Testis (tissue), 3 donors: ENCODE measurements around the gene AGBL1. TPM values are rescaled to one million over a fixed set of nuclear protein-coding genes. Genes with fewer than 3 reads are reported as not detected.

Source experiments
- DNase-seq: peaks from one replicate; pipeline ENCODE4 v3.0.0-alpha.2; 2019
- H3K27ac ChIP-seq, 2 donors: fragments of 200-600 bp; sonication (generic); one replicate each; pipeline ENCODE4 v1.5.1; 2019
- H3K27me3 ChIP-seq: fragments of 200-600 bp; sonication (generic); one replicate; pipeline ENCODE4 v1.5.1; 2019
- H3K36me3 ChIP-seq: fragments of 200-600 bp; sonication (generic); one replicate; pipeline ENCODE4 v1.5.1; 2017; ENCODE audit warnings: low read depth; ENCODE audit errors: missing control alignments
- H3K4me1 ChIP-seq: fragments of 200-600 bp; sonication (generic); one replicate; pipeline ENCODE4 v1.5.1; 2019
- H3K4me3 ChIP-seq, 2 donors: fragments of 200-600 bp; sonication (generic); one replicate each; pipeline ENCODE4 v1.5.1; 2017 to 2019
- H3K9me3 ChIP-seq: fragments of 200-600 bp; sonication (generic); one replicate; pipeline ENCODE4 v1.5.1; 2017
- CTCF ChIP-seq, 3 experiments: fragments of 450-650 bp in 2 of 3; fragments of 200-600 bp in 1 of 3; sonication (generic) in 1 of 3; IDR thresholded peaks; one replicate each; pipeline ENCODE4 v1.5.1; 2016 to 2019; ENCODE audit warnings: antibody characterized with exemption in 3 of 3, mild to moderate bottlenecking in 2 of 3, moderate library complexity in 1 of 3
- POLR2A ChIP-seq: fragments of 450-650 bp; IDR thresholded peaks from one replicate; pipeline ENCODE4 v1.6.1; 2017; ENCODE audit warnings: antibody characterized with exemption, mild to moderate bottlenecking, moderate library complexity
- WGBS, 2 donors: methylation state at CpG; one replicate each; pipeline ENCODE4 v1.1.5; 2018; 5-methylcytosine and 5-hydroxymethylcytosine counted together
- intact Hi-C: fragments of 100-400 bp; cut with DNase I; formaldehyde crosslinking; loops from one replicate; pipeline ENCODE4 v1.15.1; 2023; ENCODE audit warnings: low total_unique reads
- polyA plus RNA-seq: library from polyadenylated mRNA; stranded (reverse); fragments of 350-450 nt; fragmentation: Illumina TruSeq; extraction: RNeasy Lipid Tissue Mini Kit (QIAGEN cat#74804); gene quantifications from one replicate; pipeline ENCODE4 v1.2.3, GENCODE V29; 2014; ENCODE audit warnings: low read depth, low replicate concordance; ENCODE audit not compliant: insufficient read depth
- total RNA-seq, 2 donors: library from RNA; depleted of rRNA; stranded (reverse); fragments of >200 nt; gene quantifications; one replicate each; pipeline ENCODE4 v1.2.3, GENCODE V29; 2016

Gene AGBL1
- total and polyA plus RNA-seq, 3 donors from 2014 or later, result 0.37 to 0.94 (median 0.70) TPM

GRCh38 chr15:86040356-86041033 is 39.2 kb upstream of the AGBL1 start:
- Histone ChIP-seq H3K27me3 (no peaks in the 10 kb centered on the region), H3K9me3 (no peaks in the 10 kb centered on the region), H3K4me3 (no peak overlapping the region), H3K4me1 (no peaks in the 10 kb centered on the region), H3K36me3 (no peaks in the 10 kb centered on the region), H3K27ac (no peak overlapping the region)
- 73 to 88% methylated on average over 6 of the region's 6 CpGs for WGBS, 2 donors
- no peak for DNase-seq
- intact Hi-C loops, result no loop called here
- TF ChIP-seq POLR2A, result no peak
- TF ChIP-seq CTCF (IDR thresholded peaks at IDR 0.05), result no peak

GRCh38 chr15:86041399-86041798 is 38.3 kb upstream of the AGBL1 start:
- no peak for TF ChIP-seq POLR2A
- no peak for TF ChIP-seq CTCF (IDR thresholded peaks at IDR 0.05)
- H3K27ac ChIP-seq, result no peak overlapping the region
- intact Hi-C loops, result no loop called here
- H3K27me3 ChIP-seq, result no peaks in the 10 kb centered on the region
- H3K36me3 ChIP-seq, result no peaks in the 10 kb centered on the region
- no peaks in the 10 kb centered on the region for H3K4me1 ChIP-seq
- no peaks in the 10 kb centered on the region for H3K9me3 ChIP-seq
- no peak overlapping the region for H3K4me3 ChIP-seq
- DNase-seq, result no peak
- WGBS, 2 donors, result 32 to 34% methylated on average over 6 of the region's 6 CpGs

GRCh38 chr15:86042226-86042625 is 37.4 kb upstream of the AGBL1 start:
- Histone ChIP-seq H3K27me3 (no peaks in the 10 kb centered on the region), H3K36me3 (no peaks in the 10 kb centered on the region), H3K9me3 (no peaks in the 10 kb centered on the region), H3K4me1 (no peaks in the 10 kb centered on the region), H3K27ac (no peak overlapping the region), H3K4me3 (no peak overlapping the region)
- 89 to 91% methylated on average over 1 of the region's 1 CpG for WGBS, 2 donors
- intact Hi-C loops, result no loop called here
- DNase-seq, result no peak
- no peak for TF ChIP-seq POLR2A
- TF ChIP-seq CTCF (IDR thresholded peaks at IDR 0.05), result no peak

GRCh38 chr15:86044981-86045380 is 34.7 kb upstream of the AGBL1 start:
- Histone ChIP-seq H3K27ac (no peak overlapping the region), H3K27me3 (no peaks in the 10 kb centered on the region), H3K4me1 (no peaks in the 10 kb centered on the region), H3K36me3 (no peaks in the 10 kb centered on the region), H3K9me3 (no peaks in the 10 kb centered on the region), H3K4me3 (no peak overlapping the region)
- intact Hi-C loops, result no loop called here
- no peak for DNase-seq
- WGBS, 2 donors, result 6 to 40% methylated on average over 1 of the region's 1 CpG
- TF ChIP-seq POLR2A (no peak), CTCF (IDR thresholded peaks at IDR 0.05) (no peak)

- TF ChIP-seq POLR2A, result no peak
- H3K27me3 ChIP-seq, result no peaks in the 10 kb centered on the region
- no peaks in the 10 kb centered on the region for H3K4me1 ChIP-seq
- no peak overlapping the region for H3K27ac ChIP-seq
- intact Hi-C loops, result loop anchor here (10.0 kb wide), 1 partner anchor 60 kb away; no protein-coding TSS in a partner anchor
- H3K36me3 ChIP-seq, result no peaks in the 10 kb centered on the region
- DNase-seq, result no peak
- H3K4me3 ChIP-seq, result no peak overlapping the region
- WGBS, 2 donors, result 77 to 82% methylated on average over 6 of the region's 6 CpGs
- no peaks in the 10 kb centered on the region for H3K9me3 ChIP-seq
Measured at GRCh38 chr15:86054338-86054737, 25.3 kb upstream of the AGBL1 start.
